A673 (cell line): ENCODE results near the gene TPP1. TPM values are rescaled to one million over a fixed set of nuclear protein-coding genes. Genes with fewer than 3 reads are reported as not detected.

ENCODE experiments used
- BruUV-seq: library from RNA; stranded (reverse); fragments of 400-500 nt; replicated peaks from 2 replicates; lab custom pipeline; 2021; lab: Mats Ljungman, UMichigan
- CTCF ChIA-PET: fragments of 300-600 bp; sonication (Branson Sonifier 250); formaldehyde crosslinking; loops from one replicate; lab custom pipeline; 2022; ENCODE audit warnings: antibody characterized with exemption; lab: Charles Lee
- POLR2A ChIA-PET: fragments of 300-600 bp; sonication (Branson Sonifier 250); formaldehyde crosslinking; loops from one replicate; lab custom pipeline; 2022; ENCODE audit warnings: antibody characterized with exemption; ENCODE audit not compliant: low non-redundant PET; lab: Charles Lee
- DNase-seq: peaks from one replicate; pipeline ENCODE4 v3.0.0-alpha.2; 2015; ENCODE audit warnings: low spot score
- H3K27ac ChIP-seq: fragments of 200-600 bp; sonication (generic); 2 replicates; pipeline ENCODE4 v1.5.1; 2016; ENCODE audit warnings: mixed run types, low read depth, mild to moderate bottlenecking, mixed read lengths, antibody characterized with exemption, low read length; ENCODE audit not compliant: poor library complexity, severe bottlenecking
- H3K27me3 ChIP-seq: fragments of 200-600 bp; sonication (generic); replicated peaks from 2 replicates; pipeline ENCODE4 v1.6.1; 2017; ENCODE audit warnings: mixed run types, low read depth, mild to moderate bottlenecking, mixed read lengths, antibody characterized with exemption, low read length; ENCODE audit not compliant: insufficient read depth, poor library complexity
- H3K36me3 ChIP-seq: fragments of 200-600 bp; sonication (generic); 2 replicates; pipeline ENCODE4 v1.6.1; 2016; ENCODE audit warnings: mixed run types, mild to moderate bottlenecking, mixed read lengths, antibody characterized with exemption, low read length; ENCODE audit not compliant: insufficient read depth, poor library complexity, severe bottlenecking
- H3K4me1 ChIP-seq: fragments of 200-600 bp; sonication (generic); 2 replicates; pipeline ENCODE4 v1.6.1; 2017; ENCODE audit warnings: mixed run types, mild to moderate bottlenecking, mixed read lengths, antibody characterized with exemption, low read length; ENCODE audit not compliant: insufficient read depth, poor library complexity, severe bottlenecking
- H3K4me3 ChIP-seq: fragments of 200-600 bp; sonication (generic); 2 replicates; pipeline ENCODE4 v1.5.1; 2016; ENCODE audit warnings: low read depth, mixed run types, mild to moderate bottlenecking, mixed read lengths, low read length; ENCODE audit not compliant: poor library complexity, severe bottlenecking
- H3K9me3 ChIP-seq: fragments of 200-600 bp; sonication (generic); 2 replicates; pipeline ENCODE4 v1.6.1; 2016; ENCODE audit warnings: mixed run types, low read depth, mild to moderate bottlenecking, mixed read lengths, antibody characterized with exemption, low read length; ENCODE audit not compliant: poor library complexity, severe bottlenecking
- CTCF ChIP-seq: fragments of 300-800, 200-600 bp; sonication (generic); conservative IDR thresholded peaks from 2 replicates; pipeline ENCODE4 v1.5.1; 2017; ENCODE audit warnings: low read depth, mild to moderate bottlenecking, antibody characterized with exemption, low read length, moderate library complexity, mixed read lengths
- EZH2 ChIP-seq: fragments of 200-600 bp; sonication (generic); IDR thresholded peaks from 2 replicates; pipeline ENCODE4 v1.6.1; 2017; ENCODE audit warnings: borderline replicate concordance, low read depth, mild to moderate bottlenecking, mixed read lengths, antibody characterized with exemption, low read length; ENCODE audit not compliant: poor library complexity, severe bottlenecking
- intact Hi-C: fragments of 100-400 bp; cut with micrococcal nuclease; formaldehyde crosslinking; loops from one replicate; pipeline ENCODE4 v1.10.0; 2022; ENCODE audit not compliant: unreplicated experiment
- total RNA-seq: library from RNA; stranded (reverse); gene quantifications from 2 replicates; pipeline ENCODE4 v1.2.3, GENCODE V29; 2021

Gene TPP1
- total RNA-seq, 1 experiment from 2014 or later: 53.0 TPM

DNA sequence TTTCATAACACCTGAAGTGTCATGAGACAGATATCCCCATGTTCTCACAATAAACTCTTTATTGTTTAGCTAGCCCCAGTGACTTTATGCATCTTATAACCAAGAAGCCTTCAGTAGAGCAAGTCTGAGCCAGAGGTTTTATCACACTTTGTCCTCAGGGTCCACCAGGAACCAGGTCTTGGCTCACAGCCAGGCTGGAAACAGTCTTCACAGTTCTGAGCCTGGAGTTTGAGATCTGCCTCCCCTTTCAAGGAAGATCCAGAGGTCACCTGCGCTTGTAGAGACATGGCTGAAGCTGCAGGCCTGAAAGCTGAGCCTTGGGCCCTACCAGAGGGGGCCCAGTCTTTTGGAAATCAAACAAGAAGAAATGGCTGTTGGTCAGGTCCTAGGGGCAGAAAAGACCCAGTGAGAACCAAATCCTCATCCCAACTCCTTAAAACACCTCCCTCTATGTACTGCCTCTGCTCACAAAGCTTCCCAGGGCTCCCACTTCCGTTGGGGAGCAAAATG, 19.3 kb downstream of the TPP1 start:
- Histone ChIP-seq H3K27me3 (no peaks in the 10 kb centered on the region), H3K4me1 (no peaks in the 10 kb centered on the region), H3K9me3 (no peaks in the 10 kb centered on the region), H3K27ac (no peak overlapping the region), H3K4me3 (no peak overlapping the region), H3K36me3 (peaks cover 32% of the 10 kb centered on the region)
- ChIA-PET CTCF (no interaction called here), POLR2A (no interaction called here)
- BruUV-seq: no TSS peak
- intact Hi-C loops: loop anchor here (5.0 kb wide), 1 partner anchor 68 kb away; no protein-coding TSS in a partner anchor
- DNase-seq: no peak
- no peak for TF ChIP-seq CTCF
- TF ChIP-seq EZH2: no peak

GRCh38 chr11:6599449-6599848, 19.8 kb downstream of the TPP1 start:
- no peaks in the 10 kb centered on the region for H3K4me1 ChIP-seq
- TF ChIP-seq EZH2: no peak
- no peak for TF ChIP-seq CTCF
- H3K36me3 ChIP-seq: peaks cover 32% of the 10 kb centered on the region
- H3K27ac ChIP-seq: no peak overlapping the region
- H3K9me3 ChIP-seq: no peaks in the 10 kb centered on the region
- CTCF ChIA-PET: no interaction called here
- POLR2A ChIA-PET: no interaction called here
- intact Hi-C loops: no loop called here
- BruUV-seq: no TSS peak
- H3K27me3 ChIP-seq: no peaks in the 10 kb centered on the region
- no peak overlapping the region for H3K4me3 ChIP-seq
- no peak for DNase-seq

DNA sequence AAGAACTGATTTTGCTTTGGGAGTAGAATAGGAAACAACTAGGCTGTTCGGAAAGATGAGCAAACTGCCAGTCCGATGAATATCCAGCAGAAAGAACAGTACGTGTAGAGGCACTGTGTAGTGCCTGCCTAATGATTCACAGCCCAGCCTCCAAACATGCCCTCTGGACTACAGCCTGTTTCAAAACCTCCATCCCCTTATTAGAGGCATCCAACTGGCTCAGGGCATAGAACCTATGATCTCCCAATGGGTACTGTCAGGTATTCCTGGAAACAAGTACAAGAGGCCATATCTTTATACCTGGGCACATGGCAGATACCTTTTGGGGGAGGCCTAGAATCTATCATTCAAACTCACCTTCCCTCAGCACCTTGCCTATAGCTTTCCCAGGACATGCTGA, 20.7 kb downstream of the TPP1 start:
- POLR2A ChIA-PET: no interaction called here
- no peak for TF ChIP-seq CTCF
- no peak for TF ChIP-seq EZH2

More for the DNA sequence above, 20.7 kb downstream of the TPP1 start:
- H3K9me3 ChIP-seq: no peaks in the 10 kb centered on the region
- no TSS peak for BruUV-seq
- H3K36me3 ChIP-seq: peaks cover 32% of the 10 kb centered on the region
- no peak overlapping the region for H3K27ac ChIP-seq
- no peaks in the 10 kb centered on the region for H3K27me3 ChIP-seq
- no peaks in the 10 kb centered on the region for H3K4me1 ChIP-seq
- H3K4me3 ChIP-seq: no peak overlapping the region
- intact Hi-C loops: no loop called here
- CTCF ChIA-PET: no interaction called here
- no peak for DNase-seq
